RWPE1 (cell line): ENCODE measurements around the gene F12.

Experiments
- CTCF ChIA-PET: fragments of 350-600 bp; sonication (Branson Sonifier 250); formaldehyde crosslinking; extraction: SDS; loops from one replicate; lab custom pipeline; 2021; lab: Yijun Ruan, JAX
- POLR2A ChIA-PET: fragments of 400-600 bp; formaldehyde crosslinking; extraction: SDS; loops from one replicate; lab custom pipeline; 2020; ENCODE audit warnings: antibody characterized with exemption; ENCODE audit not compliant: low non-redundant PET; lab: Yijun Ruan, JAX
- DNase-seq: peaks from one replicate; pipeline ENCODE4 v3.0.0; 2012; ENCODE audit warnings: low spot score
- H3K27ac ChIP-seq: fragments of 450-650 bp; 2 replicates; pipeline ENCODE4 v1.5.1; 2017
- TF ChIP-seq, protein P1 (sequence below): fragments of 450-650 bp; conservative IDR thresholded peaks from 2 replicates; pipeline ENCODE4 v1.5.1; 2017; ENCODE audit warnings: low read depth, mild to moderate bottlenecking

F12 gene

DNA sequence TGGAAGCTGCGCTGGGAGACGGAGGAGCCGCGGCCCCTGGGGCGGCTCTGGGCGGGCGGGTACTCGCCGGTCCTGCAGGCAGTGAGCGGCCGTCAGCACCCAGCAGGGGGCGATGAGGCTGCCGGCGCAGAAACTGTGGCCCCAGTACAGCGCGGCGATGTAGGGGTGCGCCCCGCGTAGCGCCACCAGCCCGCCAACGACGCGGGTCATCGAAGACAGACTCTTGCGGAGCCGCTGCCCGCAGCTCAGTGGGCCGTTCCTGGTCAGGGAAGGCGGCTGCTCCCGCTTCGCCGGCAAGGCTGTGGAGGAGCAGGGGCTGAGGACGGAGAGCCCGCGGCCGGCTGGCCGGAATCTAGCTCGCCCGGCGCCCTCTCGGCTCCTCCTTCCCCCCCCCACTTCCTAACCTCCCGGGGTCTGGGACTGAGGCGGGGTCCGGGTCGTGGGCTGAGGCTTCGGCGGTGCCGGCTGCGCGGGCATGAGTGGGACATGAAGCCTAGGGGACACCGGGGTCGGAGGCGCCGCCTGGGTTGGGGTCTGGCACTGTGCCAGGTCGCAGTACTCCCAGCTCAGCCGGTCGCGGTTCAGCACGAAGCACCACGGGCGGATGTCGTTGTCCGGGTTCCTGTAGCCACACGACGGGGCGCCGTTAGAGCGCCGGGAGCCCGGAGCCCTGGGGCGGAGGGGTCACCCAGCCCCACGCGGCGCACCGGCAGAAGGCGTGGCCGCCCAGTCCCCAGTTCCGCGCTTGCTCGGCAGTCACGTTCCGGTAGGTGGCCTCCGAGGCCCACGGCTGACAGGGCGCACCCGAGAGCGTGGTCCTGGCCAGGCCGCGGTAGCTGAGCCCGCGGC, 5.3 kb downstream of the F12 start:
- peak overlapping the region; percentile 78 for H3K27ac ChIP-seq

DNA sequence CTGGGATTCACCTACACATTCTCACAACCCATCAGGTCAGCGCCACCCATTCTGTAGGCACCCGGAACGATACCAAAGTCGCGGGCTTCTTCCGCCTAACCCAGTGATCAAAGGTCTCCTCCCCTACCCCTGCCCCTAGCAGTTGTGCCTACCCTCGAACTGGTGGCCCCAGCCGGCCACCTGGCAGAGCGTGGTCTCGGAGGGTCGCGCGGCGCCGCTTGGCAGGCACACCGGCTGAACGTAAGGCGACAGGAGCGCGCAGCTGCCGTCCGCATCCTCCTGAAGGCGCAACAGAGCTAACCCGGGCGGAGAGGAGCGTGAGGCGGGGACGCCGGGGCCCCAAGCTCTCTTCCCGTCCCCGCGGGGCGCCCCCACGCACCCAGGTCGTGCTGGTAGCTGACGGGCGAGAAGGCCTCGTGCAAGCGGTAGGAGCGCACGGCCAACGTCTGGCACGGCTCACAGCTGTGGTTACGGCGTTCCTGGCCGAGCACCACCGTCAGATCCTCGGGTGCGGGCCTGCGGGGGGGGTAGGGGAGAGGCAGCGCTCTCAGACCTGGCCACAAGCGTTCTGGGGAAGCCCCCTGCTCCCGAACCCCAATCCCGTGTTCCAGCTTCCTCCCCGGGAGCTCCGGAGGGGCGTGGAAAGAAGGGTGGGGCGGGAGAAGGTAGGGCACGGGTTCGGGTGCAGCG, 6.1 kb downstream of the F12 start:
- ChIA-PET POLR2A (interaction anchor here (0.9 to 3.0 kb wide), 10 partner anchors 13 to 92 kb away, joined by 3 to 20 read pairs (median 4); partner anchors contain the start of gene GRK6), CTCF (interaction anchor here (0.6 to 6.5 kb wide), 44 partner anchors 11 to 743 kb away, joined by 3 to 210 read pairs (median 5); partner anchors contain the start of genes GRK6, LMAN2, MXD3 and PDLIM7)
- TF ChIP-seq, protein P1, sequence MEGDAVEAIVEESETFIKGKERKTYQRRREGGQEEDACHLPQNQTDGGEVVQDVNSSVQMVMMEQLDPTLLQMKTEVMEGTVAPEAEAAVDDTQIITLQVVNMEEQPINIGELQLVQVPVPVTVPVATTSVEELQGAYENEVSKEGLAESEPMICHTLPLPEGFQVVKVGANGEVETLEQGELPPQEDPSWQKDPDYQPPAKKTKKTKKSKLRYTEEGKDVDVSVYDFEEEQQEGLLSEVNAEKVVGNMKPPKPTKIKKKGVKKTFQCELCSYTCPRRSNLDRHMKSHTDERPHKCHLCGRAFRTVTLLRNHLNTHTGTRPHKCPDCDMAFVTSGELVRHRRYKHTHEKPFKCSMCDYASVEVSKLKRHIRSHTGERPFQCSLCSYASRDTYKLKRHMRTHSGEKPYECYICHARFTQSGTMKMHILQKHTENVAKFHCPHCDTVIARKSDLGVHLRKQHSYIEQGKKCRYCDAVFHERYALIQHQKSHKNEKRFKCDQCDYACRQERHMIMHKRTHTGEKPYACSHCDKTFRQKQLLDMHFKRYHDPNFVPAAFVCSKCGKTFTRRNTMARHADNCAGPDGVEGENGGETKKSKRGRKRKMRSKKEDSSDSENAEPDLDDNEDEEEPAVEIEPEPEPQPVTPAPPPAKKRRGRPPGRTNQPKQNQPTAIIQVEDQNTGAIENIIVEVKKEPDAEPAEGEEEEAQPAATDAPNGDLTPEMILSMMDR: no peak
- peak; percentile 69 for DNase-seq
- H3K27ac ChIP-seq: peak overlapping the region; percentile 78

More for the DNA sequence above, 5.3 kb downstream of the F12 start:
- TF ChIP-seq, protein P1: peak; percentile 79
- CTCF ChIA-PET: interaction anchor here (0.5 to 6.5 kb wide), 47 partner anchors 10 to 395 kb away, joined by 3 to 210 read pairs (median 4); partner anchors contain the start of genes GRK6, PDLIM7, PRR7 and RGS14
- peak; percentile 89 for DNase-seq
- POLR2A ChIA-PET: interaction anchor here (0.6 to 3.0 kb wide), 11 partner anchors 10 to 200 kb away, joined by 3 to 20 read pairs (median 3); partner anchors contain the start of gene GRK6

- peak overlapping the region; percentile 78 for H3K27ac ChIP-seq
- TF ChIP-seq, protein P1: peak; percentile 79
These were observed 6.9 kb downstream of the F12 start for GRCh38 chr5:177402271-177403043.

GRCh38 chr5:177399997-177400868, 9.1 kb downstream of the F12 start, which contains the start of gene PFN3:
Gene PFN3 (minus strand): TSS chr5:177400661. CDS start chr5:177400576, 85 bp downstream.
- ChIA-PET CTCF (interaction anchor here (6.5 kb wide), 2 partner anchors 9 to 57 kb away, joined by 162 to 210 read pairs; no protein-coding TSS in a partner anchor), POLR2A (no interaction called here)
- no peak for DNase-seq
- no peak within 1 kb of the TSS for H3K27ac ChIP-seq
- TF ChIP-seq, protein P1: no peak

More at GRCh38 chr5:177402271-177403043, 6.9 kb downstream of the F12 start:
- peak; percentile 92 for DNase-seq
- POLR2A ChIA-PET: interaction anchor here (0.9 to 3.0 kb wide), 7 partner anchors 12 to 53 kb away, joined by 3 to 20 read pairs (median 4); no protein-coding TSS in a partner anchor
- CTCF ChIA-PET: interaction anchor here (0.6 to 6.5 kb wide), 29 partner anchors 11 to 742 kb away, joined by 3 to 210 read pairs (median 6); partner anchors contain the start of genes GRK6, LMAN2, MXD3 and PRR7

DNA sequence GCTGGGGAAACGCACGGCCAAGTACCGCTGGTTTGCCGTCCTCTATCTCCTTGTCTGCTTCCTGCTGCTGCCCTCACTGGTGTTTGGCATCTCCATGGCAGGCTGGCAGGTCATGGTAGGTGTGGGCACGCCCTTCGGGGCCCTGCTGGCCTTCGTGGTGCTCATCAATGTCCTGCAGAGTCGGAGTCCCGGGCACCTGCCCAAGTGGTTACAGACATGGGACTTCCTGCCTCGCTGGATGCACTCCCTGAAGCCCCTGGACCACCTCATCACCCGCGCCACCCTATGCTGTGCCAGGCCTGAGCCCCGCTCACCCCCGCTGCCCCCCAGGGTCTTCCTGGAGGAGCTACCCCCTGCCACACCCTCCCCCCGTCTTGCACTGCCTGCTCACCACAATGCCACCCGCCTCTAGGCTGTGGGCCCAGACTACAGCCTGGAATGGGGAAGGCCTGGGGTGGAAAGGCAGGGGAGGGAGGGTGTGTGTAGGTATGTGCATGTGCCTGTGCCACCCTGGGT, 11.4 kb downstream of the F12 start:
- no peak for DNase-seq
- TF ChIP-seq, protein P1: no peak
- POLR2A ChIA-PET: interaction anchor here (0.5 kb wide), 1 partner anchor 54 kb away, joined by 4 read pairs; no protein-coding TSS in a partner anchor
- CTCF ChIA-PET: interaction anchor here (0.6 kb wide), 1 partner anchor 13 kb away, joined by 5 read pairs; no protein-coding TSS in a partner anchor
- no peak overlapping the region for H3K27ac ChIP-seq
